ENCODE measurements around the gene B4GALT5.

DNA sequence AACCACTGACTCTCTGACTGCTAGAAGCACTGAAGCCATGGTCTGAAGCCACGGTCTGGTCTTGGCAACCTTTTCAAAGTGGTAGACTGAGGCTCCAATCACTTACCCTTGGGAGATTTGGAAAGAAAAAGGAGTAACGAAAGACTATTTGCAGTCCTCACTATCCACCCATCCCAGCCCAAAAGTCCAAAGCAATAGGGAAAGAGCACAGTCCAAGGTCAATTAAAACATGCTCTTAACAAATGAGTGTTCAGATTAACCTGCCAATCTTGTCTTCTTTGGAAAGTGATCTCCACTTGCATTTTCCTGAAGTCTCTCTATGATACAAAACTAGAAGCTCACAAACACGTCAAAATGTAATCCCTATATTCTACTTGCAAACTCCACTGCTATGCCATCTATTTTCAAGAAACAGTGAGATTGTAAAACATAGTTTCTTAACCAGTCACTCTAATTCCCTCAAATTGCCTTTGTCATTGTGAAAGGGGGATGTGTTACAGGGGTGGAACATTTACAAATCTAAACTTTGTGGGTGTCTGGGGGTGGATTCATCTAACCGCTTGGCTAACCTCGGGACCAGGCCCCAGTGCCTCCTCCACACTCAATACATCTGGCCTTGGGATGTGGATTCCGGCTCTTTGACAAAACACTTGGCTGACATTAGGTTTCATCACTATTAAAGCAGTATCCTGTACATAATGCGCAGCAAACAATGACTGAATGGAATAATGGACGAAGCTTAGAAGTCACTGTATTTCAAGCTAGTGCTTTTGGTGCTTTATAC lies 56.4 kb downstream of the B4GALT5 start:
- TF ChIP-seq, protein P1, sequence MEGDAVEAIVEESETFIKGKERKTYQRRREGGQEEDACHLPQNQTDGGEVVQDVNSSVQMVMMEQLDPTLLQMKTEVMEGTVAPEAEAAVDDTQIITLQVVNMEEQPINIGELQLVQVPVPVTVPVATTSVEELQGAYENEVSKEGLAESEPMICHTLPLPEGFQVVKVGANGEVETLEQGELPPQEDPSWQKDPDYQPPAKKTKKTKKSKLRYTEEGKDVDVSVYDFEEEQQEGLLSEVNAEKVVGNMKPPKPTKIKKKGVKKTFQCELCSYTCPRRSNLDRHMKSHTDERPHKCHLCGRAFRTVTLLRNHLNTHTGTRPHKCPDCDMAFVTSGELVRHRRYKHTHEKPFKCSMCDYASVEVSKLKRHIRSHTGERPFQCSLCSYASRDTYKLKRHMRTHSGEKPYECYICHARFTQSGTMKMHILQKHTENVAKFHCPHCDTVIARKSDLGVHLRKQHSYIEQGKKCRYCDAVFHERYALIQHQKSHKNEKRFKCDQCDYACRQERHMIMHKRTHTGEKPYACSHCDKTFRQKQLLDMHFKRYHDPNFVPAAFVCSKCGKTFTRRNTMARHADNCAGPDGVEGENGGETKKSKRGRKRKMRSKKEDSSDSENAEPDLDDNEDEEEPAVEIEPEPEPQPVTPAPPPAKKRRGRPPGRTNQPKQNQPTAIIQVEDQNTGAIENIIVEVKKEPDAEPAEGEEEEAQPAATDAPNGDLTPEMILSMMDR (IDR thresholded peaks at IDR 0.05), result no peak
- TF ChIP-seq POLR2A (IDR thresholded peaks at IDR 0.05), result no peak

All from body of pancreas (tissue), 4 donors.